Keratinocyte (primary cell): ENCODE results near the gene TMEM53.

Experiments used
- CTCF ChIP-seq, 3 experiments: IDR thresholded peaks in 1 of 3; conservative IDR thresholded peaks in 1 of 3; optimal IDR thresholded peaks in 1 of 3; 2 replicates in 2 of 3; 3 replicates in 1 of 3; pipeline versions ENCODE3 to v1.5.1; 2011; ENCODE audit warnings: low read length in 3 of 3, mild to moderate bottlenecking in 3 of 3, moderate library complexity in 2 of 3, control low read depth in 1 of 3, inconsistent platforms in 1 of 3; ENCODE audit not compliant: insufficient read depth in 2 of 3; ENCODE audit errors: extremely low read depth in 1 of 3
- EZH2 ChIP-seq: IDR thresholded peaks from one replicate; pipeline ENCODE4 v1.6.1; 2012; ENCODE audit warnings: inconsistent platforms, mild to moderate bottlenecking, low read length, moderate library complexity

GRCh38 chr1:44678120-44678519 is 3.8 kb upstream of the TMEM53 start:
- TF ChIP-seq CTCF (optimal IDR thresholded peaks at IDR 0.05 in 1 of 3, IDR thresholded peaks at IDR 0.05 in 1 of 3, conservative IDR thresholded peaks at IDR 0.05 in 1 of 3; ENCODE audit: extremely low read depth in 1 of 3, insufficient read depth in 2 of 3, low read length in 3 of 3) (no peak), EZH2 (no peak)
